Cardiac fibroblast (primary cell): ENCODE results near the gene ZNF512B.
"Not testable (repeated sequence)": the region's sequence is repeated elsewhere in the genome, so short reads cannot be mapped to it uniquely, and the experiment has no call there.

Source experiments
- DNase-seq, 2 donors: peaks; one replicate each; pipeline versions ENCODE4 v3.0.0 to v3.0.0-alpha.2; 2010; ENCODE audit warnings: low read depth in 2 of 2
- H3K4me3 ChIP-seq, 2 donors: replicated peaks in 1 of 2; 1 replicate in 1 of 2; 2 replicates in 1 of 2; pipeline ENCODE4 v1.5.1; 2011; ENCODE audit warnings: low read depth in 2 of 2, low read length in 2 of 2, mild to moderate bottlenecking in 2 of 2, moderate library complexity in 1 of 2
- CTCF ChIP-seq: IDR thresholded peaks from one replicate; pipeline ENCODE4 v1.5.1; 2011; ENCODE audit warnings: low read depth, mild to moderate bottlenecking, low read length, inconsistent platforms

Gene ZNF512B

DNA sequence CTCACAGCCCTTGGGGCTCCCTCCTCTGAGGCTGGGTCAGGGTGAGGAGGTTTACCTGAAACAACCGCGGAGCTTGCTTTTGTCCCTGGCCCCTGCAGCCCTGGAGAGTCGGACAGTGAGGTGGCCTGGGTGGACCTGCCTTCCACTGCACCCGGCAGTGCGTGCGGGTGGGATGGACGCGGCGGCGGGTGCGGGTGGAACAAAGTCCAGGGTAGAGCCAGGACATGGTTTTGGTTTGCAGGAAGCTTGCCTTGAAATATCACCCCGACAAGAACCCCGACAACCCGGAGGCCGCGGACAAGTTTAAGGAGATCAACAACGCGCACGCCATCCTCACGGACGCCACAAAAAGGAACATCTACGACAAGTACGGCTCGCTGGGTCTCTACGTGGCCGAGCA lies 40.7 kb downstream of the ZNF512B start:
- TF ChIP-seq CTCF = no peak
- H3K4me3 ChIP-seq = no peak overlapping the region
- no peak for DNase-seq

DNA sequence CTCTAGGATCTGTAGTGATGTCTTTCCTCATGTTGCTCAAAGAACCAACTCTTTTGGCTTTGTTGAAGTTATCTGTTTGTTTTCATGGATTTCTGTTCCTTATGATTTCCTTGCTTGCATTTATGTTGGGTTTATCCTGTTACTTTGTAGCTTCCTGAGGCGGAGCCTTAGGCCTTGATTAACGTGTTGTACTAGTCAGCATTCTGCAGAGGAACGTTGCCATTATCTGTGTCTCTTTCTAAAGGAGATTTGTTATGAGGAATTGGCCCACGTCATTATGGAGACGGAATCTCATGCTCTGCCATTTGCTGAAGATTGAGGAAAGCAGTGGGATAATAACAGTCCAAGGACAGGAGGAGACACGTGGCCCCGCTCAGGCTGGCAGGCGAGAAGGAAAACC lies 43.4 kb downstream of the ZNF512B start:
- DNase-seq = no peak
- no peak for TF ChIP-seq CTCF
- no peak overlapping the region for H3K4me3 ChIP-seq

DNA sequence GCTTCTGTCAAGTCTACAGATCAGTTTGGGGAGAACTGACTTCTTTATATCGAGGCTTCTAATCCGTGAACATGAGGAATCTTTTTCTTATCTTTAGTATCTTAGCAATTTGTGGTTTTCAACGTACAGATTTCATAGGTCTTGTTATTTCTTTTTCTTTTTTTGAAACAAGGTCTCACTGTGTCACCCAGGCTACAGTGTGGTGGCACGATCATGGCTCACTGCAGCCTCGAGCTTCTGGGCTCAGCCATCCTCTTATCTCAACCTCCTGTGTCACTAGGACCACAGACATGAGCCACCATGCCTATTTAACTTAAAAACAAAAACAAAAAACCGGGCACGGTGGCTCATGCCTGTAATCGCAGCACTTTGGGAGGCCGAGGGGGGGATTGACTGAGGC lies 45.5 kb downstream of the ZNF512B start:
- no peak overlapping the region for H3K4me3 ChIP-seq
- no peak for DNase-seq
- TF ChIP-seq CTCF = no peak

DNA sequence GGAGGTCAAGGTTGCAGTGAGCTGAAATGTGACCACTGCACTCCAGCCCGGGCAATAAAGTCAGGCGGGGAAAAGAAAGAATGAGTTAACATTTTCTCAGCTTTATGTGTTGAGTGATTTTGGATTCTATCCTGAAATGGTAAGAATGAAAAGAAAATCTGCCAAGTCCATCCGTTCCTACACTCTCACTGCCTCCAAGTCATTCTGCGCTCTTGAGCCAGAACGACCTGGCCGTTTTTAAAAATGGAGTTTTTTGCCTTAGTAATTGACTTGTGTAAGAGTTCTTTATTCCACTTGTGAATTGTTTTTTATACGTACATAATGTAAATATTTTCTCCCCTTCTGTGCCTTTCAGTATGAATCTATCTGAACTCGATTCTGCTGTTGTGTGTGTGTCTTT lies 46.1 kb downstream of the ZNF512B start:
- no peak overlapping the region for H3K4me3 ChIP-seq
- peak in 1 of 2 donors; percentile 56 for DNase-seq
- TF ChIP-seq CTCF = no peak

- no peak for TF ChIP-seq CTCF
- H3K4me3 ChIP-seq = no peak overlapping the region
- DNase-seq = no peak
These were observed 49.5 kb downstream of the ZNF512B start for GRCh38 chr20:63920226-63920625.

GRCh38 chr20:63919130-63919529 lies 50.6 kb downstream of the ZNF512B start:
- no peak for TF ChIP-seq CTCF
- no peak overlapping the region for H3K4me3 ChIP-seq
- no peak for DNase-seq

GRCh38 chr20:63917811-63918210 lies 51.9 kb downstream of the ZNF512B start:
- no peak overlapping the region for H3K4me3 ChIP-seq
- no peak for DNase-seq
- no peak for TF ChIP-seq CTCF

GRCh38 chr20:63916371-63916939 lies 53.3 kb downstream of the ZNF512B start:
- not testable (repeated sequence) for H3K4me3 ChIP-seq
- peak in 1 of 2 donors; percentile 22 for DNase-seq
